Measurements from ENCODE around the gene IKZF4. TPM values are rescaled to one million over a fixed set of nuclear protein-coding genes. Genes with fewer than 3 reads are reported as not detected.

The IKZF4 gene
- total and polyA plus RNA-seq, 10 of the 15 experiments (the other 5 are each of a cell fraction or from before 2014, with no cell fraction given) = 0.74 to 5.5 (median 1.1) TPM

- no peak for TF ChIP-seq MLLT1 (IDR thresholded peaks at IDR 0.05)
Measured at GRCh38 chr12:56028511-56029165, 7.8 kb downstream of the IKZF4 start (continued).

DNA sequence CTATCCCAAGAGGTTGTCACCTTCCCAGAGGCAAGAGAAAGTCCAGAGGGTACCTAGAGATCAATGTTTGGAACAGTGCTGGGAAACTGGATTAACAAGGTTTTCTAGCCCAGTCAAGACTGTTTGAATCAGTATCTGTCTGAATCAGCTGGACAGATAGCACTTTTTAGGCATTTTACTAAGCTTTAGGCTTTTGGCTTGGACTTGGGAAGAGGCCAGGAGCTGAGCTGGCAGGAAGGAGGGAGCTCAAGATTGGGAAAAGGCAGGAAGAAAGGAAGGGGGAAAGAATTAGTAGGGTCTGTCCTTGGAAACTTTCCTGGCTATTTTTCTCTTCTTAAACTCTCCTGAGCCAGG is 8.3 kb downstream of the IKZF4 start:
- no peak overlapping the region for H3K4me2 ChIP-seq (ENCODE audit: control insufficient read depth, insufficient read depth)
- FAIRE-seq = no peak
- BruUV-seq (replicated peaks) = no TSS peak

More for the DNA sequence above, 8.3 kb downstream of the IKZF4 start:
- ATAC-seq = no peak
- ChIA-PET SMC1A (ENCODE audit: uncharacterized antibody, unreplicated experiment) (interaction anchor here (0.6 to 2.1 kb wide), 18 partner anchors 9 to 300 kb away, joined by 3 to 15 read pairs (median 4); partner anchors contain the start of genes CD63 and SUOX), POLR2A (interaction anchor here (0.5 to 1.0 kb wide), 3 partner anchors 15 to 203 kb away, joined by 4 to 9 read pairs (median 4); partner anchors contain the start of gene SUOX), RAD21 (ENCODE audit: unreplicated experiment) (interaction anchor here (1.0 to 2.6 kb wide), 10 partner anchors 10 to 290 kb away, joined by 3 to 44 read pairs (median 4); partner anchors contain the start of genes ORMDL2, SARNP and SUOX), CTCF (interaction anchor here (0.7 to 6.1 kb wide), 27 partner anchors 9 to 290 kb away, joined by 3 to 107 read pairs (median 6); partner anchors contain the start of genes IKZF4, ORMDL2, RAB5B and SARNP)
- no peaks in the 10 kb centered on the region for H3K36me3 ChIP-seq (ENCODE audit: control insufficient read depth in 2 of 2, insufficient read depth in 2 of 2, low read length in 1 of 2)
- in situ Hi-C loops (cut with MboI) = no loop called here
- H3K4me1 ChIP-seq (ENCODE audit: control insufficient read depth, insufficient read depth, low read length) = no peaks in the 10 kb centered on the region
- H2AFZ ChIP-seq (ENCODE audit: control insufficient read depth, low read depth, low read length) = no peak overlapping the region
- TF ChIP-seq IKZF2 (IDR thresholded peaks at IDR 0.05) = no peak
- TF ChIP-seq, protein P1, sequence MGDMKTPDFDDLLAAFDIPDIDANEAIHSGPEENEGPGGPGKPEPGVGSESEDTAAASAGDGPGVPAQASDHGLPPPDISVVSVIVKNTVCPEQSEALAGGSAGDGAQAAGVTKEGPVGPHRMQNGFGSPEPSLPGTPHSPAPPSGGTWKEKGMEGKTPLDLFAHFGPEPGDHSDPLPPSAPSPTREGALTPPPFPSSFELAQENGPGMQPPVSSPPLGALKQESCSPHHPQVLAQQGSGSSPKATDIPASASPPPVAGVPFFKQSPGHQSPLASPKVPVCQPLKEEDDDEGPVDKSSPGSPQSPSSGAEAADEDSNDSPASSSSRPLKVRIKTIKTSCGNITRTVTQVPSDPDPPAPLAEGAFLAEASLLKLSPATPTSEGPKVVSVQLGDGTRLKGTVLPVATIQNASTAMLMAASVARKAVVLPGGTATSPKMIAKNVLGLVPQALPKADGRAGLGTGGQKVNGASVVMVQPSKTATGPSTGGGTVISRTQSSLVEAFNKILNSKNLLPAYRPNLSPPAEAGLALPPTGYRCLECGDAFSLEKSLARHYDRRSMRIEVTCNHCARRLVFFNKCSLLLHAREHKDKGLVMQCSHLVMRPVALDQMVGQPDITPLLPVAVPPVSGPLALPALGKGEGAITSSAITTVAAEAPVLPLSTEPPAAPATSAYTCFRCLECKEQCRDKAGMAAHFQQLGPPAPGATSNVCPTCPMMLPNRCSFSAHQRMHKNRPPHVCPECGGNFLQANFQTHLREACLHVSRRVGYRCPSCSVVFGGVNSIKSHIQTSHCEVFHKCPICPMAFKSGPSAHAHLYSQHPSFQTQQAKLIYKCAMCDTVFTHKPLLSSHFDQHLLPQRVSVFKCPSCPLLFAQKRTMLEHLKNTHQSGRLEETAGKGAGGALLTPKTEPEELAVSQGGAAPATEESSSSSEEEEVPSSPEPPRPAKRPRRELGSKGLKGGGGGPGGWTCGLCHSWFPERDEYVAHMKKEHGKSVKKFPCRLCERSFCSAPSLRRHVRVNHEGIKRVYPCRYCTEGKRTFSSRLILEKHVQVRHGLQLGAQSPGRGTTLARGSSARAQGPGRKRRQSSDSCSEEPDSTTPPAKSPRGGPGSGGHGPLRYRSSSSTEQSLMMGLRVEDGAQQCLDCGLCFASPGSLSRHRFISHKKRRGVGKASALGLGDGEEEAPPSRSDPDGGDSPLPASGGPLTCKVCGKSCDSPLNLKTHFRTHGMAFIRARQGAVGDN (IDR thresholded peaks at IDR 0.05) = no peak
- no peak for TF ChIP-seq E2F8 (IDR thresholded peaks at IDR 0.05; ENCODE audit: low read depth, partially characterized antibody)
- TF ChIP-seq, protein P2, sequence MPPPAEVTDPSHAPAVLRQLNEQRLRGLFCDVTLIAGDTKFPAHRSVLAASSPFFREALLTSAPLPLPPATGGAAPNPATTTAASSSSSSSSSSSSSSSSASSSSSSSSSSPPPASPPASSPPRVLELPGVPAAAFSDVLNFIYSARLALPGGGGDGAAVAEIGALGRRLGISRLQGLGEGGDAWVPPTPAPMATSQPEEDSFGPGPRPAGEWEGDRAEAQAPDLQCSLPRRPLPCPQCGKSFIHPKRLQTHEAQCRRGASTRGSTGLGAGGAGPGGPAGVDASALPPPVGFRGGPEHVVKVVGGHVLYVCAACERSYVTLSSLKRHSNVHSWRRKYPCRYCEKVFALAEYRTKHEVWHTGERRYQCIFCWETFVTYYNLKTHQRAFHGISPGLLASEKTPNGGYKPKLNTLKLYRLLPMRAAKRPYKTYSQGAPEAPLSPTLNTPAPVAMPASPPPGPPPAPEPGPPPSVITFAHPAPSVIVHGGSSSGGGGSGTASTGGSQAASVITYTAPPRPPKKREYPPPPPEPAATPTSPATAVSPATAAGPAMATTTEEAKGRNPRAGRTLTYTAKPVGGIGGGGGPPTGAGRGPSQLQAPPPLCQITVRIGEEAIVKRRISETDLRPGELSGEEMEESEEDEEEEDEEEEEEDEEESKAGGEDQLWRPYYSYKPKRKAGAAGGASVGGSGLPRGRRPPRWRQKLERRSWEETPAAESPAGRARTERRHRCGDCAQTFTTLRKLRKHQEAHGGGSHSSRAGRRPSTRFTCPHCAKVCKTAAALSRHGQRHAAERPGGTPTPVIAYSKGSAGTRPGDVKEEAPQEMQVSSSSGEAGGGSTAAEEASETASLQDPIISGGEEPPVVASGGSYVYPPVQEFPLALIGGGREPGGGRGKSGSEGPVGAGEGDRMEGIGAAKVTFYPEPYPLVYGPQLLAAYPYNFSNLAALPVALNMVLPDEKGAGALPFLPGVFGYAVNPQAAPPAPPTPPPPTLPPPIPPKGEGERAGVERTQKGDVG (CRISPR knock-in tag; IDR thresholded peaks at IDR 0.05) = no peak
- TF ChIP-seq CBX5 (IDR thresholded peaks at IDR 0.05; ENCODE audit: low read depth) = no peak
- DNase-seq (ENCODE audit: low read depth, low spot score) = no peak
- H3K9me3 ChIP-seq (replicated peaks; ENCODE audit: control insufficient read depth, insufficient read depth, low read length) = no peaks in the 10 kb centered on the region
- no peaks in the 10 kb centered on the region for H4K20me1 ChIP-seq (ENCODE audit: control insufficient read depth, insufficient read depth)
- H3K79me2 ChIP-seq (ENCODE audit: control insufficient read depth, insufficient read depth, low read length) = no peaks in the 10 kb centered on the region
- H3K9ac ChIP-seq (ENCODE audit: control insufficient read depth, insufficient read depth, low read length) = no peak overlapping the region
- H3K27ac ChIP-seq (ENCODE audit: control insufficient read depth, insufficient read depth) = no peak overlapping the region
- H3K27me3 ChIP-seq (replicated peaks in 1 of 2; ENCODE audit: control insufficient read depth in 2 of 2, insufficient read depth in 2 of 2, low read length in 1 of 2) = no peaks in the 10 kb centered on the region
- H3K4me3 ChIP-seq = no peak overlapping the region
- intact Hi-C loops (cut with micrococcal nuclease; ENCODE audit: unreplicated experiment) = loop anchor here (1.0 kb wide), 2 partner anchors 33 to 291 kb away; no protein-coding TSS in a partner anchor

All from GM12878 (cell line).